Measurements from ENCODE around the gene TPI1. TPM values are rescaled to one million over a fixed set of nuclear protein-coding genes. Genes with fewer than 3 reads are reported as not detected.
A peak's percentile ranks its signal among the peaks of the same experiment; 100 is the strongest.

Gene TPI1
- total and polyA plus RNA-seq, 10 donors = 218 to 471 (median 294) TPM

DNA sequence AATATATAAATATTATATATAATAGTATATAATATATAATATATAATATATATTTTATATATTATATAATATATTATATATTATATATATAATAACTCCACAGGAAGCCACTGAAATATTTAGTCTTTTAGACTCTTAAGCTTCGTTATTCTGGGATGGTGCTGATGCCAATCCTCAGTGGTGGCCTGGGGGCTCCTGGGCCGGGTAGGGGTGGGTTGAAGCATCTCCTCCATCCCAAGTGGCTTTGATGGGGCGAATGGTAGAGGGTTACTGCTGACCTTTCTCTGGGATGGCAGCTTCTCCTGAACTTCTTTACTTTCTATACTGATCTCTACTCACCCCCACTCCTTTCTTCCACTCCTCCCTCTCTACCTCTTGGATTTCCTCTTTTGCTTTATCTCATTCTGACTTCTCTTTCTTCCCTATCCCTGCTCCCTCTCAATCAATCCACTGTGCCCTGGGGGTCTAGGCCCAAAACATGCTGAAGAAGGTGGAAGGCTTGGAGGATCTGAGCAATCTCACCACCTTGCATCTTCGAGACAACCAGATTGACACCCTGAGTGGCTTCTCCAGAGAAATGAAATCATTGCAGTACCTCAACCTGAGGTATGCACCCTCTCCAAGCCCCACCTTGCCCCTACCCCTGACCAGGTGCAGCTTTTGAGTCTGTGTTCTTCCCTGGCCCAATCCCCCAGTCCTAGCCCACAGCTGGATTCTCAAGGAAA, 42.3 kb downstream of the TPI1 start:
- peak; percentile 15 for DNase-seq
- H3K36me3 ChIP-seq = peaks cover 0 to 18% (median 0%) of the 10 kb centered on the region in 6 donors
- no peak overlapping the region for H3K4me3 ChIP-seq
- no peak overlapping the region for H3K27ac ChIP-seq
- peaks cover 0 to 26% (median 0%) of the 10 kb centered on the region in 7 donors for H3K27me3 ChIP-seq (replicated peaks in 1 of 7)
- intact Hi-C loops (cut with DNase I; ENCODE audit: low total_unique reads) = no loop called here
- no peaks in the 10 kb centered on the region for H3K9me3 ChIP-seq
- peaks cover 9 to 28% (median 16%) of the 10 kb centered on the region in 6 donors for H3K4me1 ChIP-seq
- WGBS, 5 donors = 88 to 95% (median 90%) methylated on average over 4 of the region's 4 CpGs
- TF ChIP-seq POLR2AphosphoS5 (IDR thresholded peaks at IDR 0.05) = no peak
- TF ChIP-seq, protein P1, sequence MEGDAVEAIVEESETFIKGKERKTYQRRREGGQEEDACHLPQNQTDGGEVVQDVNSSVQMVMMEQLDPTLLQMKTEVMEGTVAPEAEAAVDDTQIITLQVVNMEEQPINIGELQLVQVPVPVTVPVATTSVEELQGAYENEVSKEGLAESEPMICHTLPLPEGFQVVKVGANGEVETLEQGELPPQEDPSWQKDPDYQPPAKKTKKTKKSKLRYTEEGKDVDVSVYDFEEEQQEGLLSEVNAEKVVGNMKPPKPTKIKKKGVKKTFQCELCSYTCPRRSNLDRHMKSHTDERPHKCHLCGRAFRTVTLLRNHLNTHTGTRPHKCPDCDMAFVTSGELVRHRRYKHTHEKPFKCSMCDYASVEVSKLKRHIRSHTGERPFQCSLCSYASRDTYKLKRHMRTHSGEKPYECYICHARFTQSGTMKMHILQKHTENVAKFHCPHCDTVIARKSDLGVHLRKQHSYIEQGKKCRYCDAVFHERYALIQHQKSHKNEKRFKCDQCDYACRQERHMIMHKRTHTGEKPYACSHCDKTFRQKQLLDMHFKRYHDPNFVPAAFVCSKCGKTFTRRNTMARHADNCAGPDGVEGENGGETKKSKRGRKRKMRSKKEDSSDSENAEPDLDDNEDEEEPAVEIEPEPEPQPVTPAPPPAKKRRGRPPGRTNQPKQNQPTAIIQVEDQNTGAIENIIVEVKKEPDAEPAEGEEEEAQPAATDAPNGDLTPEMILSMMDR (IDR thresholded peaks at IDR 0.05 in 8 of 11, conservative IDR thresholded peaks at IDR 0.05 in 3 of 11) = no peak
- no peak for TF ChIP-seq POLR2A (IDR thresholded peaks at IDR 0.05)

DNA sequence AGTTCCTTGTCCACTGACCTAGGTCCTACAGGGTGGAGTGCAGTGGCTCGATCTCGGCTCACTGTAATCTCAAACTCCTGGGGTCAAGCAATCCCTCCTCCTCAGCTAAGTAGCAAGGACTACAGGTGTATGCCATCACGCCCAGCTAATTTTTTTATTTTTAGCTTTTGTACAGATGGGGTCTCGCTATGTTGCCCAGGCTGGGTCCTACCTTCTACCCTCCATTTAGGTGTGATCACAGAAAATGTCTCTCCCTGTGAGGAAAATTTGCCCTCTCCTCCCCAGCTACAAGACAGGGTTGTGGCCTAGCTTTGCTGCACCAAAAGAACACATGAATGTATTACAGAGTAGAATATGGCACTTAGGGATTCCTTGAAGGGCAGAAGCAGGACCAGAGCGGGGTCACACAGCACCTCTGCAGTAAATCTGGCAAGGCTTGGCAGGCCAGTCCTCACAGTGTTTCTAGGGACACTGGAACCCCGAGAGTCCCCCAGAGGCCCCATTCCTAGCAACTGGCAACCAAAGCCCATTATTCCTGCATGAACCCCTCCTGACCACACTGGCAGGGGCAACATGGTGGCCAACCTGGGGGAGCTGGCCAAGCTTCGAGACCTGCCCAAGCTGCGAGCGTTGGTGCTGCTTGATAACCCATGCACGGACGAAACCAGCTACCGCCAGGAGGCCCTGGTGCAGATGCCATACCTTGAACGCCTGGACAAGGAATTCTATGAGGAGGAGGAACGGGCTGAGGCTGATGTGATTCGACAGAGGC, 45.0 kb downstream of the TPI1 start:
- Histone ChIP-seq H3K27me3 (replicated peaks in 1 of 7) (peaks cover 0 to 39% (median 0%) of the 10 kb centered on the region in 7 donors), H3K9me3 (no peaks in the 10 kb centered on the region), H3K4me3 (no peak overlapping the region), H3K36me3 (peaks cover 0 to 17% (median 0%) of the 10 kb centered on the region in 6 donors), H3K27ac (no peak overlapping the region), H3K4me1 (peaks cover 4 to 34% (median 20%) of the 10 kb centered on the region in 6 donors)
- intact Hi-C loops (cut with DNase I; ENCODE audit: low total_unique reads) = no loop called here
- peak; percentile 72 for DNase-seq
- TF ChIP-seq POLR2A (IDR thresholded peaks at IDR 0.05) (no peak), POLR2AphosphoS5 (IDR thresholded peaks at IDR 0.05) (no peak)
- TF ChIP-seq, protein P1 (IDR thresholded peaks at IDR 0.05 in 8 of 11, conservative IDR thresholded peaks at IDR 0.05 in 3 of 11) = no peak
- 90 to 94% (median 92%) methylated on average over 13 to 15 of the region's 15 CpGs for WGBS, 5 donors

DNA sequence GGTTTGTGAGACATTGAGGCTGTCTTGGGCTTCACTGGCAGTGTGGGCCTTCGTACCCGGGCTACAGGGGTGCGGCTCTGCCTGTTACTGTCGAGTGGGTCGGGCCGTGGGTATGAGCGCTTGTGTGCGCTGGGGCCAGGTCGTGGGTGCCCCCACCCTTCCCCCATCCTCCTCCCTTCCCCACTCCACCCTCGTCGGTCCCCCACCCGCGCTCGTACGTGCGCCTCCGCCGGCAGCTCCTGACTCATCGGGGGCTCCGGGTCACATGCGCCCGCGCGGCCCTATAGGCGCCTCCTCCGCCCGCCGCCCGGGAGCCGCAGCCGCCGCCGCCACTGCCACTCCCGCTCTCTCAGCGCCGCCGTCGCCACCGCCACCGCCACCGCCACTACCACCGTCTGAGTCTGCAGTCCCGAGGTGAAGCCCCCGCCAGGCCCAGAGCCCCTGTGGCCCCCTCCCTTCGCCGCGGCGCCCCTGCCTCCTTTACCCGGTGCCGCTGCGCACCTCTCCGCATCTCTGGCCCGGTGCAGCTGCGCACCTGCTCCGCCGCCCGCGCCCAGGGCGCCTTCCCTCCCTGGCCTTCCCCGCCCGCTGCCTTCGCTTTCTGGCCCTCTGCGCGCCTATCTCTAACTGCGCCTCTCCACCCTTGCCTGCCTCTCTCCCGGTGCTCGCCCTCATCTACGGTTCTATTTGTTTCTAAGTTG, 47.1 kb downstream of the TPI1 start, which contains the start of gene ENO2:
ENO2 (plus strand) TSS at position 335 of the 701 bp plus-strand sequence. CDS start 1,253 bp downstream, outside the sequence.
- intact Hi-C loops (cut with DNase I; ENCODE audit: low total_unique reads) = no loop called here
- 0 to 1% (median 0%) methylated on average over 30 to 68 of the region's 68 CpGs for WGBS, 5 donors
- peaks cover 0 to 39% (median 0%) of the 10 kb centered on the region in 7 donors for H3K27me3 ChIP-seq (replicated peaks in 1 of 7)
- peak within 1 kb of the TSS; percentile 50 to 90 (median 60) for H3K4me3 ChIP-seq
- H3K4me1 ChIP-seq = peaks cover 4 to 34% (median 20%) of the 10 kb centered on the region in 6 donors
- H3K9me3 ChIP-seq = no peaks in the 10 kb centered on the region
- H3K27ac ChIP-seq = peak within 1 kb of the TSS; percentile 63 to 83 (median 78)
- peak; percentile 94 for DNase-seq
- peaks cover 0 to 23% (median 0%) of the 10 kb centered on the region in 6 donors for H3K36me3 ChIP-seq
- TF ChIP-seq POLR2A (IDR thresholded peaks at IDR 0.05) (no peak), POLR2AphosphoS5 (IDR thresholded peaks at IDR 0.05) (peak; percentile 47 to 73 (median 70))
- TF ChIP-seq, protein P1 (IDR thresholded peaks at IDR 0.05 in 8 of 11, conservative IDR thresholded peaks at IDR 0.05 in 3 of 11) = no peak
